HG02981 (cell line): Measurements from ENCODE around the gene TUBB2B.
"Not testable (repeated sequence)": the region's sequence is repeated elsewhere in the genome, so short reads cannot be mapped to it uniquely, and the experiment has no call there.

Experiments used
- ATAC-seq: cut with Tn5 transposase; IDR thresholded peaks from one replicate; pipeline ENCODE4 v1.9.1; 2021; ENCODE audit warnings: mild to moderate bottlenecking, moderate library complexity; ENCODE audit not compliant: unreplicated experiment

Gene TUBB2B

DNA sequence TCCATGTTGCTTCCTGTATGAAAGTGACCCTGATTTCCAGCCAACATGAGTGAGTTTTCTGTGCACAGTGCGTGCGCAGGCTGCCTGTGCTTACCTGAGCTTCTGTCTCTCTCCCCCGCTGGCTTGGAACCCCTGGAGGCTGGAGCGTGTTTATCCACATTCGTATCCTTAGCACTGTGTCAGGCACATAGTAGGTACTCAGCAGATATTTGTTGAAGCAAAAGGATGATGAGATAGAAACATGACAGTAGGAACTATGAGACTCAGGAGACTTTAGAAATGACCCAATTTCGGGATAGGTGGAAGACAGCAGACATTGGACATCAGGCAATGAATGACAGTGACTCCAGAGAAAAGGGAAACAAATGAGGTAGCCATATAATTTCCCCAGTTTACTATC, 15.2 kb downstream of the TUBB2B start:
- no peak for ATAC-seq

DNA sequence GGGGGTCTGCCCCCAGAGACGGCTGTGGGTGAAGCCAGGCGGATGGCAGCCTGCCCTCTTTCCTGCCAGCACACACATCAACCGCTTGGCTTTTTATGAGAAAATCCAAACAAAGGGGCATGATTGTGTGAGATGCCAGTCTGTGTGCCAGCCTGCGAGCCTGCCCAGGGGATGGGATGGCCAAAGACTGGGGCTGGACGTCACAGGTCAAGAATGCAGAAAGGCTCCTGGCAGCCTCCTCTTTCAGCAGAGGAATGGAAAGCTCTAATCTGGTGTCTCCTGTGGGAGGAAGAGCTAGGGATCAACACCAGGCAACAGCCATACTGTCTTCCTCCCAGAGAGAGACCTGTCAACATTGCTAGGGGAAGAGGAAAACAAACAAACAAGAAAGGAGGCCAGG, 15.8 kb downstream of the TUBB2B start:
- no peak for ATAC-seq

DNA sequence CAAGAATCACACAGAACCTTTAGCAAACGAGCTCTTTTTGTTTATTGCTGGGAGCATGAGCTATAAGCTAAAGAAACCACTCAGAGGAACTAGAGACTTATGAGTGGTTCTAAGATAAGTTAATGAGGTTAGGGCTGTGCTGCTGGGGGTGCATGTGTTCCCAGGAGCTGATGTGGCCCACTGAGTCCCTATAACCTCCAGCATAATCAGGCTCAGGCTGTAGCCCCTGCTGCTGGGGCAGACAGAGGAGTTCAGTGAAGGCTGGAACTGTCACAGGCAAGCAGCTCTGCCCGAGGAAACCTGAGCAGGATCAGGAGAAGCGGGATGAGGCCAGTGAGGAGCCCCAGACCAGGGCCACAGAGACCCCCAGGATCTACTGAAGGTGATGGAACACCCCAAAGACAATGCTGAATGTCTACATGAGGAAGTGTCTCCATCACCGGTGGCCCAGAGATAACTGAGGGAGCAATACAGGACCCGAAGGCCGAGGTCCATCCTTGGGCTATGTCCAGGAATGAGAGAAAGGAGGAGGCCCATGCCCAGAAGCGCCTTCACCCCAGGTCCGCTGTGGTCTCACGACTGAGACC, 17.3 kb downstream of the TUBB2B start:
- peak; percentile 3 for ATAC-seq

DNA sequence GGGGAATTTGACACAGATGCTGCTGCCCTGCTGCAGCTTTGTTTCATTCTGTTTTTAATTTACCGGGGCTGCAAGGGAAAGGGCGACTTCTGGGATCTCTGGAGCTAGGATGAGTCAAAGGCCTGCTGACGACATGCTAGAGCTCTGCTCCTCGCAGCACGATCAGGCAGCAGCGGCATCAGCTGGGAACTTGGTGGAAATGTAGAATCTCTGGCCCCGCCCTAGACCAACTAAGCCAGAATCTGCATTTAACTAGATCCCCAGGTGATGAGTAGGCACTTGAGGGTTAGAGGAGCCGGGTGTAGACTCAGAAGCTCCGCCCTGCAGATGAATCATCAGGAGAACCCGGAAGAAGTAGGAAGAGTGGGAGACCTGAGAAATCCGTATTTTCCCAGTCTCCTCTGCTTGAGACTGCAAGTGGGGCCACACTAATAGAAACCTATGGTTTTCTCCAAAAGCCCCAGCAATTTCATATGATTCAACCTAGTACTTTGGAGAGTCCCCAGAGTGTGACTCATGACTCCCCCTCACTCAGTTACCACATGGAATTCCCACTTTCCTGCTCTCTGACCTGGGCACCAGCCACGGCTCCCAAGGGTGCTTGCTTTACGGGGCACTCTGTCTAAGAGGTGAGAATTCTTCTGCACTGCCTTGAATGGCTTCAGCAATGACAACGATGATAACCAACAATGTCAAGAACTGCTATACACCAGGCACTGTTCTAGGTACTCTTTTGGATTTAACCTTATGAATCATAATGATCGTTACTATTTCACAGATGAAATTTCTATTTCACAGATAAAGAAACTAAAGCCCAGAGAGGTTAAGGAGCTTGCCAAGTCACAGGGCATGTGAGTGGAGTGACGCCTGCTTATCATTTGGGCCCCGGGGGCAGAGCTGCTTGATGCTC, 18.1 kb downstream of the TUBB2B start:
- ATAC-seq = peak; percentile 57

DNA sequence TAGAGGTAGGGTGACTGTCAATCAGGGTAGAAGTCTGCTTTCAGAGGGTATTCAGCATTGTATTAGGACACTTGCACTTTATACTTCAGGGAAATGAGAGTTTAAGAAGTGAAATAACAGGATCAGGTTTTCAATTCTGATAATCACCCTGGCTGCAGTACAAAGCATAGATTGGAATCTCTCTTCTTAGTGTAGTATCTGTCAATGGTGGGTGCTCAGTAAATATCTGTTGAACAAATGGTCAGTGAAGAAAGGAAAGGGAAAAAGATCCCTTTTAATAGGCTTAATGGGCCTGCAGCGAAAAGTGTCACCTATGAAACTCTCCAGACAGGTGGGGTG, 18.7 kb downstream of the TUBB2B start:
- ATAC-seq = no peak

DNA sequence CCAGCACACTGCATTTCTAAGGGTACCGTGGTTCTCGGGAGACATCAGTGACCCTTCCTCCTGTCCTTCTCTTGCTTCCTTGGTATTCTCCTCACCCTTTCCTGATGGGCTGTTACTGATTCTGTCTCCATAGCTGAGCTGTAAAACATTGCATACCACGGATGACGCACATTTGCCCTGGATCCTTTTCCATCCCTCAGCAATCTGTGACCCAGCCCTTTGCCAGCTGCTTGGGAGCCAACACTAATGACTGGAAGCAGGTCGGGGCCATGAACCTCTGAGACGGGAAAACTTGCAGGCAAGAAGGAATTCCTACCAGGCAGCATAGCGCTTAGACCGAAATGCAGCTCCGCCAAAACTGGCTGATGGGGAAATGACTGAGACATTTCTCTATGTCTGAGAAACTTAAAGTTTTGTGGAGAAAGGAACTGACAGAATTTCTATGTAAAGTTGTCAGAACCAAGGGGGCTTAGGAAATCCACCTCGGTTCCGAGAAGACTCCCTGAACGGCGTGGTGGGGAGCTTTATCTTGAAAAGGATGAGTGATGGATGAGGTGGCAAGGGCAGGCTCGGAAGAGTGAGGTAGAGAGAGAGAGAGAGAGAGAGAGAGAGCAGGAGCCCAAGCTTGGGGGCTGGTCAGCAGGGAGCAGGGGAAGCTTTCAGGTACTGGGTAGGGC, 19.2 kb downstream of the TUBB2B start:
- ATAC-seq = no peak

DNA sequence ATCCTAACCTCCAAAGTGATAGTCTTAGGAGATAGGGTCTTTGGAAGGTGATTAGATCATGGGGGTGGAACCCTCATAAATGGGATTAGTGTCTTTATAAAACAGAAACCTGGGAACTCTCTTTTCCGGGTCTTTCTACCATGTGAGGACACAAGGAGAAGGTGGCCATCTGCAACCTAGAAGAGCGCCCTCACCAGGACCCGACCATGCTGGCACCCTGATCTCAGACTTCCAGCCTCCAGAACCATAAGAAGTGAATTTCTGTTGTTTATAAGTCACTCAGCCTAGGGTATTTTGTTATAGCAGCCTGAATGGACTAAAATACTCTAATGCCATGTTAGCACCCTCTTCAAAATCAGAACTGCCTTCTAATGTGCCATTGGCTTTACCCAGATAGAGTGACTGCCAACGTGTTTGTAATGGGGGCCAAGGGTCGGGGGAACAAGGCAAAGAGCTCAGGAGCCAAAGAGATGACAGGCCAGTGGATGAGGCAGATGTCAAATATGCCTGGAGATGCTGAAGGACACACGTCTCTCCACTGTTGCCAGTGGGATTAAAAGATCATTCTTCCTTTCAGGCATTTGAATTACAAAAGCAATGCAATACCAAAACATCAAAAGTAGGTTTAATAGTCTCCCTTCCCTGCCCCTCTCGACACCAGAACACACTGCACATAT, 21.0 kb downstream of the TUBB2B start:
- no peak for ATAC-seq

DNA sequence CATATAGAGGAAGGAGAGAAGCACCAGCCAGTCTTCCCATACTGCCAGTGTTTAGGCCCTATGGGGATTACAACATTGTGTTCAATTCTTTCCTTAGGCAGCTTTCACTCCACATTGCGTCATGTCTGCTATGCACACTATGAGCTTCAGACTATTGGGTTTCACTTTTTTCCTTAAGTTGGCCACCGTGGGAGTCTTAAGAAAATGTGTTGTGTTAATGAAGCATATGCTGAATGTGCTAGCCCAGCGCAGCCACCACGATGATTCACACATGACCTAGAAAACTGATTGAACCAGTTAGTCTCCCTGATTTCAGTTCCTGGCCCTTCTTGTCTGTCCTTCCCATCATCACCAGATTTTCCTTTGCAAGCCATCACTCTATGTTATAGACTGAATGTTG, 21.5 kb downstream of the TUBB2B start:
- ATAC-seq = no peak

DNA sequence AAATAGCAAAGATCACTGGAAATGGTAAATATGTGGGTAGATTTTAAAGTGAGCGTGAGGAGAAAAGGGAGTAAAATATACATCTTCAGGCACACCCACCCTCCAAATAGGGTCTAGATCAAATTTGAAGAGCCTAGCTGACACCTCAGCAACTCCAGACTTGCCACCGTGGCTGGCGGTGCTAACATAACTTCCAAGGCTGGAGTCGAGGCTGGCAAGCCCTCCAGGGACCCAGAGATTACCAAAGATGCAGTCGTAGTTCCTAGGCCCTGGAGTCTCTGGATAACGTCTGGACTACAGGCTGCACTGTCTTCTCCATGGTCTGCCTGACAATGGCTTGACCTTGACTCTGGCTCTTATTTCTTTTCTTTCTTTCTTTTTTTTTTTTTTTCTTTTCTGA, 22.5 kb downstream of the TUBB2B start:
- no peak for ATAC-seq

DNA sequence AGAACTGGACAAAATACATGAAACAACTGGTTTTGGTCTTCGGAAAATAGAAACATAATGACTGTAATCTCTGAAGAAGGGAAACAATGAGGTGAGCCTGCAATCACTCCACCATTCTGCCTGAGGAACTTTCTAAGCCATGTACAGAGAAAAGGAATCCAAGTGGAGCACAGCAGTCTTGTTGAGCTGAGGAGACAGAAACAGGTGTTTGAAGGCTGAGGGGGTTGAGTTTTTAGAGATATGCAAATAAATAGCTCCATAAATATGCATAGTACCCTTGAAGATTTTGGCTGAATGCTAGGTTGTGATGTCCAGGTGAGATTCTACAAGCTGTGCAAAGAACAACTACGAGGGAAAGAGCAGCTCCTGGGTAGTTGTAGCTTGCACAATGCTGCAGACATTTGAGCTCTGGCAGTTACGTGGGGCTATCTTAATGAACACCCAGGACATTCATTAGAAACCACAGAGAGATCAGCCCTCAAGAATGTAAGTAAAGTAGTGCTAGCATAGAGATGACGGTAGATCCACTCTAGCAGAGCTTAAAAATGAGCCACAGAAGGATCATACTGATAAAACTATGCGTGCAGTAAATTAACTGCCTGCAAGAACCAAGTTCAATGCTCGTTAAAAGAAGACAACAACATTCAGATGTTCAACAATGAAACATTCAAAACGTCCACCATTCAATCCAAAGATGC, 24.3 kb downstream of the TUBB2B start:
- ATAC-seq = no peak

DNA sequence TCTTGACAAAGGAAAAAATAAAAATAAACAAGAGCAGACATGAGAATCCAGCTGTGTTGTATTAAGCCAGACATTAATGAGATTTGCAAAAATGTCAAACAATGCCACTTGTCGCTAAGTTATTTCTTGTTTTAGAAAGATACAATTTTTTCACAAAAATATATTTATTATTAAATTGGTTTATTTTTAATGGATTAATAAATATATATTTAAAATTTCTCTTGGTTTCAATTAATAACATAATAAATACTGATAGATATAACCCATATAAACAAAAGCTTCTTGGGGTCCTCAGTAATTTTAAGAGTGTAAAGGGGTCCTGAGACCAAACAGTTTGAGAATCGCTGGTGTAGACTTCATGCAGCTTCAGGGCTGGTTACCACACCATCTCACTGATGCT, 26.1 kb downstream of the TUBB2B start:
- ATAC-seq = no peak

DNA sequence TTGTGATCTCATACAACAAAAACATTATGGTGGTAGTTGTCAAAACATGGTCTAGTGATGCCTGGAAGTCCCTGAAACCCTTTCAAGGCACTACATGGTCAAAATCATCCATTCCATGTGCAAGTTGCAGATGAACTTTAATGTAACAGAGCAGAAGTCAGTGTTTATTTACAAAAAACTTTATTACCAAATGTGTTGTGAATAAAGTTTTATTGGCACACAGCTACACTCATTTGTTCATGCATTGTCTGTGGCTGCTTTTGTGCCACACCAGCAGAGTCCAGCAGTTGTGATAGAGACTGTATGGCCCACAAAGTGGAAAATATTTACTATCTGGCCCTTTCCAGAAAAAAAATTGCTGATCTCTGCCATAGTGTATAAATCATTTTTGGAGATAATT, 26.8 kb downstream of the TUBB2B start:
- no peak for ATAC-seq

DNA sequence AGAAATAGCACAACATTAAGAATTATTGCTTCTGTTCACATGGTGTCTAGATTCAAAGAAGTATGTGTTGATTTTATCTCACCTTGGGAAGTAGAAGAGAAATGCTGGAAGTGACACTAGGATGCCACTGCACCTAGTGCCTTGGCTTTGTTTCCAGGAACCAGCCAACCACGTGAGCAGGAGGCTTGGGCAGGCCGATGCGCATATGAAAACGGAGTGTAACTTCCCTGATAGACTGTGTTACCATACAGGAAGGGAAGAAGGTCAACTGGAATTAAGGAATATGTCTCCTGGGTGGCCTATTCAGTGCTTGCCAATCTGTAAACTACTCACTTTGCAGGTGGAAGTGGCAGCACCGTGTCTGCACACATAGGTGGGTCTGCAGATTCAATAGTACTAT, 28.1 kb downstream of the TUBB2B start:
- ATAC-seq = no peak

DNA sequence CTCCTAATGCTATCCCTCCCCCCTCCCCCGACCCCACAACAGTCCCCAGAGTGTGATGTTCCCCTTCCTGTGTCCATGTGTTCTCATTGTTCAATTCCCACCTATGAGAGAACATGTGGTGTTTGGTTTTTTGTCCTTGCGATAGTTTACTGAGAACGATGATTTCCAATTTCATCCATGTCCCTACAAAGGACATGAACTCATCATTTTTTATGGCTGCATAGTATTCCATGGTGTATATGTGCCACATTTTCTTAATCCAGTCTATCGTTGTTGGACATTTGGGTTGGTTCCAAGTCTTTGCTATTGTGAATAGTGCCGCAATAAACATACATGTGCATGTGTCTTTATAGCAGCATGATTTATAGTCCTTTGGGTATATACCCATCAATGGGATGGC, 29.7 kb downstream of the TUBB2B start:
- ATAC-seq = not testable (repeated sequence)

DNA sequence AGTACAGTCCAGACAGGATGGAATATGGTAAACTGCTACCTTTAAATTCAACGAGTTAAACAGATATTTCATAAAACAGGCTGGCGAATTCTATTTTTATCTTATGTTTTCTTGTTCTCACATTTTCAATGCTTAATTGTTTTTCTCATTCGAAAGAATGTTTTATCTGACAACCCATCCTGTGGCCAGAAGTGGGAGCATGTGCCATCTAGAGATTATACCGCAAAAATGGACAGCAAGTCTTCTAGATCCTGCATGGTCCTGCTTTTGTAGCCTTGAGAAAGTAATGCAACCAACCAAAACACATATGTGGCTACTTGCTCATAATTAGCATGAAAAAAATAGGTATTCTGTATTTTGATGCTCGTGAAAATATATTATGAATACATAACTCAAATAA, 30.7 kb downstream of the TUBB2B start:
- ATAC-seq = no peak

DNA sequence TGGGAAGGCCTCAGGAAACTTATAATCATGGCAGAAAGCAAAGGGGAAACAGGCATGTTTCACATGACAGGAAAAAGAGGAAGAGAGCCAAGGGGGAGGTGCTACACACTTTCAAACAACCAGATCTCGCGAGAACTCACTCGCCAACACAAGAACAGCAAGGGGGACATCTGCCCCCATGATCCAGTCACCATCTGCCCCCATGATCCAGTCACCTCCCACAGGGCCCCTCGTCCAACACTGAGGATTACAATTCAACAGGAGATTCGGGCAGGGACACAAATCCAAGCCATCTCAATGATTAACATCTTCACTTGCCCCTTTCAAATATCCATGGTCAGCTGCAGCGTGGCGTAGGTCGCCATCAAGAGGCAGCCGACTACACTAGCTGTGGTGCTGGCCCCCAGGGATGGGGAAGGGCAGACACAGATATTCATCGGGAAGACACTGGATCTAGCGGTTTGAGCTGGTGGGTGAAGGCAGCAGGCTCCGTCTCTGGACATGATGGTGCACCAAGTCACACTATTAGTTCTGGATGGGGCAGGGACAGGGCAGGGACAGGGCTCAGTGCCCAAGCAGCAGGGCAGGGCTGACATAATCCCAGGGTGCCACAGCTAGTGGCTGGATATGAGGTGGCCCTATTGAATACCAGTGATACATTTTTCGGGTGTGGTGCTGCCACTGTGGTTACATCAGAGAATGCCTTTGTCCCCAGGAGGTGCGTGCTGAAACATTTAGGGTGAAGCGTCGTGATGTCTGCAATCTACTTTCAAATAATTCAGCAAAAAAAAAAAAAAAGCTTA, 31.6 kb downstream of the TUBB2B start:
- ATAC-seq = no peak

DNA sequence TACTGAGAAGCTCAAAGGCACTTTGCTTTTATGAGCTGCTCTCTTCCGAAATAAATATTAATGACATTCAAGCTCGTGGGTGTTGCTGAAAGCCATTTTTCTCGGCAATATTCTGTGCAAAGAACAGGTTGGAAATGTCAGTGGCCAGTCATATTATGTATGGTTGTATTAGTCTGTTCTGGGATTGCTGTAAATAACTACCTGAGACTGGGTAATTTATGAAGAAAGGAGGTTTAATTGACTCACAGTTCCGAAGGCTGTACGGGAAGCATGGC, 32.1 kb downstream of the TUBB2B start:
- no peak for ATAC-seq

DNA sequence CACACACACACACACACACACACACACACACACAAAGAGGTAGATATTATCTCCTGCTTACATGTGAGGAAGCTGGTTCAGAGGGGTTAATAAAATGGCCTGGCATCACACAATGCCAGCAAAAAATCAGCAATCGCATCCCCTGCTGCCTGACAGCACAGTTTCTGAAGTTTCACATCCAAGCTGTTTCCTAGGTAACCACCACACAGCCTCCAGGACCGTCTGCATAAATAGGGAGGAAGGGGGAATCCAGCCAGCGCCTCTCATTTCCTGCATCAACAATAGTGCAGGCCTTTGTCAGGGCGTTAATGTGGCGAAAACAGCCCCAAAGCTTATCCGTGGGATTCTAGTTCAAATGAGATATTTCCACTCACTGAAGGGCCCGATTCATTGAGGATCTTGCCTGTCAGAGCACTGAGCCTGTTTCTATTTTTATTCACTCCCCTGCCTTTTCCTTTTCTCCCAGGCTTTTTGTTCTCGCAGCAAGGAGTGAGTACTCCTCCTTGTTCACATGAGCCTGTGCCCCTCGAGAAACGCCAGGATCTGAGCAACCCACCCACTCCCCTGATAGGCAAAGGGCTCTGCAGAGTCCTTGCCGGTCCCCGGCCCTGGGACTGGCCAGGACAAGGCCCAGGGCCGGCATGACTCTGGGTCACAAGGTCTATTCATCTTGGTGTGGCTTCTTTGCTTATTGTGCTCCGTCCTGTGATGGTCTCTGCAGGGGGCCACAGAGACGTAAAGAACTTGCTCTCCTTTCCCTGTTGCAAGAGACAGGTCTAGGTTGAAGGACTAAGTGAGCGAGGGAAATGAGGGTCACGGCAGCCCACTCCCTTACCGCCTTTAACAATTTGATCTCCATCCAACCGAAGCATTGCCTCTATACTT, 32.7 kb downstream of the TUBB2B start:
- no peak for ATAC-seq

DNA sequence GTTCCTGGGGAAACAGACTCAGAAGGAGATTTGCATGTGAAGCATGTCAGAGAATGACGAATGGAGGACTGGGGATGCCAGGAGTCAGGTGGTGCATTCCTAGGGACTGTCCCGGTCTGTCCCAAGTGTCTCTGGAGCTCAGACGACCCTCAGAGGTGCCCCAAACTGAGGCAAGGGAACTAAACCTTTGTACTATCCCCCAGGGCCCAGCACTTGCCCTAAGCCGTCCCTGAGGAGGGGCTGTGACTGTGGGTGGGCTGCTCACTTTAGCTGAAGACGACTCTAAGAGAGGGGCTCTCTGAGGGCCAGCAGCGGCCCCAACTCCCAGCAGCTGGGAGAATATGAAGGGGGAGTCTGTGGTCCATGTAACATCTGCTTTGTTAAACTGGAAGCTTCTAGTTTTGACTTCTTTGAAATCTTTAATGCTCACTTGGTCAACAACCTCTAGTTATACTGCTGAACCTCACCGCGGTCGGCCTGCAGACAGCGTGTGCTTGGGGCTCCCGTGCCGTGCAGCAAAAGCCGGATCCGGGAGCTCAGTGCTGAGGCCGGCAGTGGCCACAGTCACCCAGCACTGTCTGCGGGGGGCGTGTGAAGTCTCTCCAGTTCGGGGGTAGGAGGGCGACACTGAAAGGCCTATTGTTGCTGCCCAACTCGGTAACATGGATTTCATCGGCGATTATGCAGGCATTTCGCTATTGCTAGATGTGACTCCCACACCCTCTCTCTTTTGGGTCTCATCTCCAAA, 34.2 kb downstream of the TUBB2B start:
- no peak for ATAC-seq
